A673 (cell line): ENCODE measurements around the gene DHPS. TPM values are rescaled to one million over a fixed set of nuclear protein-coding genes. Genes with fewer than 3 reads are reported as not detected.
"Not testable (repeated sequence)": the region's sequence is repeated elsewhere in the genome, so short reads cannot be mapped to it uniquely, and the experiment has no call there.

Experiments used
- BruUV-seq: library from RNA; stranded (reverse); fragments of 400-500 nt; replicated peaks from 2 replicates; lab custom pipeline; 2021; lab: Mats Ljungman, UMichigan
- CTCF ChIA-PET: fragments of 300-600 bp; sonication (Branson Sonifier 250); formaldehyde crosslinking; loops from one replicate; lab custom pipeline; 2022; ENCODE audit warnings: antibody characterized with exemption; lab: Charles Lee
- POLR2A ChIA-PET: fragments of 300-600 bp; sonication (Branson Sonifier 250); formaldehyde crosslinking; loops from one replicate; lab custom pipeline; 2022; ENCODE audit warnings: antibody characterized with exemption; ENCODE audit not compliant: low non-redundant PET; lab: Charles Lee
- DNase-seq: peaks from one replicate; pipeline ENCODE4 v3.0.0-alpha.2; 2015; ENCODE audit warnings: low spot score
- H3K27ac ChIP-seq: fragments of 200-600 bp; sonication (generic); 2 replicates; pipeline ENCODE4 v1.5.1; 2016; ENCODE audit warnings: mixed run types, low read depth, mild to moderate bottlenecking, mixed read lengths, antibody characterized with exemption, low read length; ENCODE audit not compliant: poor library complexity, severe bottlenecking
- H3K27me3 ChIP-seq: fragments of 200-600 bp; sonication (generic); replicated peaks from 2 replicates; pipeline ENCODE4 v1.6.1; 2017; ENCODE audit warnings: mixed run types, low read depth, mild to moderate bottlenecking, mixed read lengths, antibody characterized with exemption, low read length; ENCODE audit not compliant: insufficient read depth, poor library complexity
- H3K36me3 ChIP-seq: fragments of 200-600 bp; sonication (generic); 2 replicates; pipeline ENCODE4 v1.6.1; 2016; ENCODE audit warnings: mixed run types, mild to moderate bottlenecking, mixed read lengths, antibody characterized with exemption, low read length; ENCODE audit not compliant: insufficient read depth, poor library complexity, severe bottlenecking
- H3K4me1 ChIP-seq: fragments of 200-600 bp; sonication (generic); 2 replicates; pipeline ENCODE4 v1.6.1; 2017; ENCODE audit warnings: mixed run types, mild to moderate bottlenecking, mixed read lengths, antibody characterized with exemption, low read length; ENCODE audit not compliant: insufficient read depth, poor library complexity, severe bottlenecking
- H3K4me3 ChIP-seq: fragments of 200-600 bp; sonication (generic); 2 replicates; pipeline ENCODE4 v1.5.1; 2016; ENCODE audit warnings: low read depth, mixed run types, mild to moderate bottlenecking, mixed read lengths, low read length; ENCODE audit not compliant: poor library complexity, severe bottlenecking
- H3K9me3 ChIP-seq: fragments of 200-600 bp; sonication (generic); 2 replicates; pipeline ENCODE4 v1.6.1; 2016; ENCODE audit warnings: mixed run types, low read depth, mild to moderate bottlenecking, mixed read lengths, antibody characterized with exemption, low read length; ENCODE audit not compliant: poor library complexity, severe bottlenecking
- CTCF ChIP-seq: fragments of 300-800, 200-600 bp; sonication (generic); conservative IDR thresholded peaks from 2 replicates; pipeline ENCODE4 v1.5.1; 2017; ENCODE audit warnings: low read depth, mild to moderate bottlenecking, antibody characterized with exemption, low read length, moderate library complexity, mixed read lengths
- EZH2 ChIP-seq: fragments of 200-600 bp; sonication (generic); IDR thresholded peaks from 2 replicates; pipeline ENCODE4 v1.6.1; 2017; ENCODE audit warnings: borderline replicate concordance, low read depth, mild to moderate bottlenecking, mixed read lengths, antibody characterized with exemption, low read length; ENCODE audit not compliant: poor library complexity, severe bottlenecking
- intact Hi-C: fragments of 100-400 bp; cut with micrococcal nuclease; formaldehyde crosslinking; loops from one replicate; pipeline ENCODE4 v1.10.0; 2022; ENCODE audit not compliant: unreplicated experiment
- total RNA-seq: library from RNA; stranded (reverse); gene quantifications from 2 replicates; pipeline ENCODE4 v1.2.3, GENCODE V29; 2021

DHPS gene
- total RNA-seq, 1 experiment from 2014 or later: 117 TPM

GRCh38 chr19:12685831-12686230 lies 4.2 kb upstream of the DHPS start:
- no peaks in the 10 kb centered on the region for H3K9me3 ChIP-seq
- no TSS peak for BruUV-seq
- no peak overlapping the region for H3K27ac ChIP-seq
- no peaks in the 10 kb centered on the region for H3K36me3 ChIP-seq
- no peaks in the 10 kb centered on the region for H3K27me3 ChIP-seq
- intact Hi-C loops: no loop called here
- DNase-seq: no peak
- no peaks in the 10 kb centered on the region for H3K4me1 ChIP-seq
- TF ChIP-seq CTCF (no peak), EZH2 (no peak)
- ChIA-PET CTCF (interaction anchor here (0.7 kb wide), 1 partner anchor 595 kb away, joined by 8 read pairs; no protein-coding TSS in a partner anchor), POLR2A (no interaction called here)
- no peak overlapping the region for H3K4me3 ChIP-seq

- peaks cover 49% of the 10 kb centered on the region for H3K36me3 ChIP-seq
- ChIA-PET POLR2A (interaction anchor here (0.6 kb wide), 1 partner anchor 15 kb away, joined by 3 read pairs; no protein-coding TSS in a partner anchor), CTCF (no interaction called here)
- H3K4me3 ChIP-seq: no peak overlapping the region
- no peak for DNase-seq
- H3K4me1 ChIP-seq: no peaks in the 10 kb centered on the region
- no TSS peak for BruUV-seq
- H3K9me3 ChIP-seq: no peaks in the 10 kb centered on the region
- H3K27me3 ChIP-seq: no peaks in the 10 kb centered on the region
- no peak overlapping the region for H3K27ac ChIP-seq
- intact Hi-C loops: loop anchor here (5.0 kb wide), 1 partner anchor 112 kb away; the partner anchor contains the start of gene JUNB
- TF ChIP-seq CTCF: no peak
- TF ChIP-seq EZH2: no peak
Observed at GRCh38 chr19:12680034-12680433, 1.6 kb downstream of the DHPS start.

DNA sequence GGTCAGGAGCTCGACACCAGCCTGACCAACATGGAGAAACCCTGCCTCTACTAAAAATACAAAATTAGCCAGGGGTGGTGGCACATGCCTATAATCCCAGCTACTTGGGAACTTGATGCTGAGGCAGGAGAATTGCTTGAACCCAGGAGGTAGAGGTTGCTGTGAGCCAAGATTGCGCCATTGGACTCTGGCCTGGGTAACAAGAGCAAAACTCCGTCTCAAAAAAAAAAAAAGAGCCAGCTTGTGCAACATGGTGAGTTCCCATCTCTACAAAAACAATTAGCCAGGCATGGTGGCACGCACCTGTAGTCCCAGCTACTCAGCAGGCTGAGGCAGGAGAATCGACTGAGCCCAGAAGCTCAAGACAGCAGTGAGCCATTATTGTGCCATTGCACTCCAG lies 3.6 kb downstream of the DHPS start:
- BruUV-seq, H3K27me3 ChIP-seq, H3K27ac ChIP-seq, H3K4me3 ChIP-seq, H3K9me3 ChIP-seq, H3K4me1 ChIP-seq, DNase-seq: not testable (repeated sequence)
- intact Hi-C loops: loop anchor here (10.0 kb wide), 1 partner anchor 623 kb away; the partner anchor contains the start of gene ZNF878
- POLR2A ChIA-PET: interaction anchor here (0.6 kb wide), 3 partner anchors 26 to 514 kb away, joined by 3 to 6 read pairs (median 4); no protein-coding TSS in a partner anchor
- peaks cover 62% of the 10 kb centered on the region for H3K36me3 ChIP-seq
- CTCF ChIA-PET: interaction anchor here (0.6 to 0.7 kb wide), 3 partner anchors 80 to 1279 kb away, joined by 3 to 6 read pairs (median 3); no protein-coding TSS in a partner anchor

DNA sequence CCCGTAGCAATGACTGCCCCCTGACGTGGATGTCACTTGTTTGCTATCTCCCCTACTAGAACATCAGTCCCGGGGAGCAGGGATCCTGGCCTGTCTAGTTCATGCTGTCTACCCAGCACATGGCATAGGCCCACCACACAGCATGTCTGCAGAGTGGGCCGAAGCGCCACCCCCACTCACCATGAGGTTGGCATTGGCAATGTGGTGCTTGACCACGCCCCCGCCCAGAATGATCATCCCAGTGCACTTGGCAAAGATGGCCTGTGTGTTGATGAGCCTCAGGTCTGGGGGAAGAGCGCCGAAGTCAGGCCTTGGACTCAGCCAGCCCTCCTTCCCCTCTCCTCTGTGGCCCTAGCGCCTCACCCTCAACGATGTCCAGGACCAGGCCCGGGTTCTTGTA lies 4.8 kb downstream of the DHPS start:
- BruUV-seq: no TSS peak
- Histone ChIP-seq H3K4me1 (no peaks in the 10 kb centered on the region), H3K27me3 (no peaks in the 10 kb centered on the region), H3K27ac (no peak overlapping the region), H3K9me3 (no peaks in the 10 kb centered on the region), H3K36me3 (peaks cover 69% of the 10 kb centered on the region), H3K4me3 (no peak overlapping the region)
- intact Hi-C loops: loop anchor here (1.0 to 10.0 kb wide), 2 partner anchors 113 to 622 kb away; partner anchors contain the start of gene ZNF878
- ChIA-PET POLR2A (no interaction called here), CTCF (interaction anchor here (0.6 kb wide), 2 partner anchors 170 to 171 kb away, joined by 3 read pairs; no protein-coding TSS in a partner anchor)
- DNase-seq: no peak
- TF ChIP-seq EZH2 (no peak), CTCF (no peak)
